HEK293 (cell line): Measurements from ENCODE around the gene MTCH1.

ENCODE experiments used
- INSM2 ChIP-seq: fragments of 450-650 bp; formaldehyde crosslinking; IDR thresholded peaks from 2 replicates; pipeline ENCODE4 v1.5.1; 2016; ENCODE audit warnings: missing biosample characterization, missing genetic modification characterization
- KLF8 ChIP-seq: fragments of 450-650 bp; formaldehyde crosslinking; IDR thresholded peaks from 2 replicates; pipeline ENCODE4 v1.5.1; 2016; ENCODE audit warnings: missing biosample characterization, missing genetic modification characterization
- MYNN ChIP-seq: fragments of 450-650 bp; formaldehyde crosslinking; IDR thresholded peaks from 2 replicates; pipeline ENCODE4 v1.5.1; 2016; ENCODE audit warnings: missing biosample characterization, missing genetic modification characterization, borderline replicate concordance
- MZF1 ChIP-seq: fragments of 450-650 bp; formaldehyde crosslinking; IDR thresholded peaks from 2 replicates; pipeline ENCODE4 v1.5.1; 2017; ENCODE audit warnings: missing biosample characterization, missing genetic modification characterization, borderline replicate concordance
- PRDM10 ChIP-seq: fragments of 450-650 bp; formaldehyde crosslinking; IDR thresholded peaks from 2 replicates; pipeline ENCODE4 v1.5.1; 2016; ENCODE audit warnings: missing biosample characterization, missing genetic modification characterization
- TSHZ1 ChIP-seq: fragments of 450-650 bp; formaldehyde crosslinking; IDR thresholded peaks from 2 replicates; pipeline ENCODE4 v1.5.1; 2016; ENCODE audit warnings: missing biosample characterization, missing genetic modification characterization, borderline replicate concordance
- YY1 ChIP-seq: fragments of 450-650 bp; formaldehyde crosslinking; IDR thresholded peaks from 2 replicates; pipeline ENCODE4 v1.5.1; 2018; ENCODE audit warnings: missing biosample characterization, missing genetic modification characterization
- ZBTB21 ChIP-seq: fragments of 450-650 bp; formaldehyde crosslinking; IDR thresholded peaks from 2 replicates; pipeline ENCODE4 v1.5.1; 2017; ENCODE audit warnings: missing biosample characterization, missing genetic modification characterization
- ZBTB26 ChIP-seq: fragments of 450-650 bp; formaldehyde crosslinking; optimal IDR thresholded peaks from 2 replicates; pipeline ENCODE3; 2016; ENCODE audit warnings: missing biosample characterization, mild to moderate bottlenecking, missing genetic modification characterization
- ZIC2 ChIP-seq: fragments of 450-650 bp; formaldehyde crosslinking; IDR thresholded peaks from 2 replicates; pipeline ENCODE4 v1.5.1; 2016; ENCODE audit warnings: missing biosample characterization, missing genetic modification characterization
- ZNF132 ChIP-seq: fragments of 450-650 bp; formaldehyde crosslinking; IDR thresholded peaks from 2 replicates; pipeline ENCODE4 v1.5.1; 2017; ENCODE audit warnings: missing biosample characterization, missing genetic modification characterization, borderline replicate concordance
- ZNF280D ChIP-seq: fragments of 450-650 bp; formaldehyde crosslinking; IDR thresholded peaks from 2 replicates; pipeline ENCODE4 v1.5.1; 2016; ENCODE audit warnings: missing biosample characterization, missing genetic modification characterization
- ZNF335 ChIP-seq: fragments of 450-650 bp; formaldehyde crosslinking; conservative IDR thresholded peaks from 2 replicates; pipeline ENCODE4 v1.5.1; 2016; ENCODE audit warnings: missing biosample characterization, missing genetic modification characterization
- ZNF341 ChIP-seq: fragments of 450-650 bp; formaldehyde crosslinking; IDR thresholded peaks from 2 replicates; pipeline ENCODE4; 2016; ENCODE audit warnings: low read depth, missing biosample characterization, missing genetic modification characterization
- ZNF362 ChIP-seq: fragments of 450-650 bp; formaldehyde crosslinking; IDR thresholded peaks from 2 replicates; pipeline ENCODE4 v1.5.1; 2016; ENCODE audit warnings: missing biosample characterization, missing genetic modification characterization
- ZNF629 ChIP-seq: fragments of 450-650 bp; formaldehyde crosslinking; IDR thresholded peaks from 2 replicates; pipeline ENCODE4 v1.5.1; 2017; ENCODE audit warnings: missing biosample characterization, missing genetic modification characterization
- ZNF645 ChIP-seq: fragments of 450-650 bp; formaldehyde crosslinking; IDR thresholded peaks from 2 replicates; pipeline ENCODE4; 2016; ENCODE audit warnings: missing biosample characterization, missing genetic modification characterization
- ZNF664 ChIP-seq: fragments of 450-650 bp; formaldehyde crosslinking; IDR thresholded peaks from 2 replicates; pipeline ENCODE4 v1.5.1; 2016; ENCODE audit warnings: missing biosample characterization, missing genetic modification characterization

MTCH1 gene

GRCh38 chr6:36984581-36985416 lies 1.2 kb downstream of the MTCH1 start (continued):
- TF ChIP-seq INSM2 (peak; percentile 33; the same call in 1 of the 2 replicates), KLF8 (tag by site-specific recombination) (peak; percentile 47), ZNF341 (0 out of 2 replicates have a peak, but pooled peaks have one; percentile 13), TSHZ1 (tag by site-specific recombination) (peak; percentile 70; the same call in 1 of the 2 replicates), ZBTB26 (peak; percentile 31), PRDM10 (tag by site-specific recombination) (peak; percentile 36; the same call in 1 of the 2 replicates), ZNF645 (tag by site-specific recombination) (0 out of 2 replicates have a peak, but pooled peaks have one; percentile 18), ZNF132 (no peak), ZNF280D (tag by site-specific recombination) (no peak), ZNF664 (tag by site-specific recombination) (0 out of 2 replicates have a peak, but pooled peaks have one; percentile 5), ZNF362 (tag by site-specific recombination) (no peak), ZNF335 (tag by site-specific recombination) (peak; percentile 59), MYNN (tag by site-specific recombination) (0 out of 2 replicates have a peak, but pooled peaks have one; percentile 9), ZIC2 (no peak), ZBTB21 (tag by site-specific recombination) (peak; percentile 68), MZF1 (tag by site-specific recombination) (peak; percentile 83; the same call in 1 of the 2 replicates), YY1 (tag by site-specific recombination) (peak; percentile 26; the same call in 1 of the 2 replicates), ZNF629 (tag by site-specific recombination) (peak; percentile 85)
- TF ChIP-seq, all 188 proteins: peak for 55
